Body of pancreas (tissue), 4 donors: ENCODE measurements around the gene SMIM24. TPM values are rescaled to one million over a fixed set of nuclear protein-coding genes. Genes with fewer than 3 reads are reported as not detected.

Source experiments
- ATAC-seq: fragments of 150-250 bp; one replicate; pipeline ENCODE4 v1.9.1; 2016
- DNase-seq, 4 donors: peaks; one replicate each; pipeline ENCODE4 v3.0.0-alpha.2; 2019
- H3K27ac ChIP-seq, 4 donors: fragments of 200-600 bp; sonication (generic); 1 replicate in 3 of 4; 2 replicates in 1 of 4; pipeline versions ENCODE4 v1.5.1 to v1.6.1; 2016 to 2019; ENCODE audit warnings: mild to moderate bottlenecking in 1 of 4, mixed read lengths in 1 of 4, moderate library complexity in 1 of 4
- H3K27me3 ChIP-seq, 2 donors: fragments of 200-600 bp; sonication (generic); one replicate each; pipeline ENCODE4 v1.6.0; 2016; ENCODE audit warnings: mild to moderate bottlenecking in 1 of 2
- H3K36me3 ChIP-seq, 2 donors: fragments of 200-600 bp; sonication (generic); replicated peaks in 1 of 2; 2 replicates each; pipeline ENCODE4 v1.5.1; 2016; ENCODE audit warnings: low read depth in 2 of 2; ENCODE audit not compliant: insufficient read depth in 1 of 2
- H3K4me1 ChIP-seq: fragments of 200-600 bp; sonication (generic); one replicate; pipeline ENCODE4 v1.6.0; 2016
- H3K4me3 ChIP-seq, 2 donors: fragments of 200-600 bp; sonication (generic); 1 replicate in 1 of 2; 2 replicates in 1 of 2; pipeline ENCODE4 v1.5.1; 2016 to 2019
- H3K9me3 ChIP-seq, 3 donors: fragments of 200-600 bp; sonication (generic); 1 replicate in 2 of 3; 2 replicates in 1 of 3; pipeline ENCODE4 v1.5.1; 2016
- POLR2A ChIP-seq, 3 donors: fragments of 450-650 bp; IDR thresholded peaks; one replicate each; pipeline ENCODE4 v1.6.1; 2016; ENCODE audit warnings: antibody characterized with exemption in 3 of 3, mild to moderate bottlenecking in 2 of 3
- WGBS, 2 donors: methylation state at CpG; one replicate each; pipeline ENCODE4 v1.1.5; 2017; 5-methylcytosine and 5-hydroxymethylcytosine counted together
- intact Hi-C: fragments of 100-400 bp; cut with DNase I; formaldehyde crosslinking; loops from one replicate; pipeline ENCODE4 v1.15.1; 2023
- total RNA-seq, 2 donors: library from RNA; depleted of rRNA; stranded (reverse); fragments of >200 nt; gene quantifications; one replicate each; pipeline ENCODE4 v1.1.0, GENCODE V29; 2016
- TF ChIP-seq, protein P1 (sequence below), 7 experiments: fragments of 450-650 bp in 4 of 7; fragments of 200-600 bp in 3 of 7; sonication (generic) in 3 of 7; IDR thresholded peaks; one replicate each; pipeline ENCODE4 v1.5.1; 2016 to 2019; ENCODE audit warnings: antibody characterized with exemption in 7 of 7

SMIM24 gene
- total RNA-seq, 2 donors from 2014 or later = 7.6 to 11.4 TPM

- no peaks in the 10 kb centered on the region for H3K27me3 ChIP-seq
- H3K27ac ChIP-seq = peak overlapping the region; percentile 66 to 79 (median 72)
- peaks cover 8 to 21% of the 10 kb centered on the region in 2 donors for H3K36me3 ChIP-seq
- H3K4me1 ChIP-seq = peaks cover 31% of the 10 kb centered on the region
- no peak overlapping the region for H3K4me3 ChIP-seq
- intact Hi-C loops = no loop called here
- ATAC-seq (peak; percentile 89), DNase-seq (peak; percentile 83 to 90 (median 90))
- WGBS, 2 donors = 56 to 63% methylated on average over 19 to 23 of the region's 26 CpGs
- H3K9me3 ChIP-seq = no peaks in the 10 kb centered on the region
- no peak for TF ChIP-seq POLR2A (IDR thresholded peaks at IDR 0.05)
- TF ChIP-seq, protein P1, sequence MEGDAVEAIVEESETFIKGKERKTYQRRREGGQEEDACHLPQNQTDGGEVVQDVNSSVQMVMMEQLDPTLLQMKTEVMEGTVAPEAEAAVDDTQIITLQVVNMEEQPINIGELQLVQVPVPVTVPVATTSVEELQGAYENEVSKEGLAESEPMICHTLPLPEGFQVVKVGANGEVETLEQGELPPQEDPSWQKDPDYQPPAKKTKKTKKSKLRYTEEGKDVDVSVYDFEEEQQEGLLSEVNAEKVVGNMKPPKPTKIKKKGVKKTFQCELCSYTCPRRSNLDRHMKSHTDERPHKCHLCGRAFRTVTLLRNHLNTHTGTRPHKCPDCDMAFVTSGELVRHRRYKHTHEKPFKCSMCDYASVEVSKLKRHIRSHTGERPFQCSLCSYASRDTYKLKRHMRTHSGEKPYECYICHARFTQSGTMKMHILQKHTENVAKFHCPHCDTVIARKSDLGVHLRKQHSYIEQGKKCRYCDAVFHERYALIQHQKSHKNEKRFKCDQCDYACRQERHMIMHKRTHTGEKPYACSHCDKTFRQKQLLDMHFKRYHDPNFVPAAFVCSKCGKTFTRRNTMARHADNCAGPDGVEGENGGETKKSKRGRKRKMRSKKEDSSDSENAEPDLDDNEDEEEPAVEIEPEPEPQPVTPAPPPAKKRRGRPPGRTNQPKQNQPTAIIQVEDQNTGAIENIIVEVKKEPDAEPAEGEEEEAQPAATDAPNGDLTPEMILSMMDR (IDR thresholded peaks at IDR 0.05) = no peak
Observed at GRCh38 chr19:3459089-3459881, 21.0 kb downstream of the SMIM24 start.

DNA sequence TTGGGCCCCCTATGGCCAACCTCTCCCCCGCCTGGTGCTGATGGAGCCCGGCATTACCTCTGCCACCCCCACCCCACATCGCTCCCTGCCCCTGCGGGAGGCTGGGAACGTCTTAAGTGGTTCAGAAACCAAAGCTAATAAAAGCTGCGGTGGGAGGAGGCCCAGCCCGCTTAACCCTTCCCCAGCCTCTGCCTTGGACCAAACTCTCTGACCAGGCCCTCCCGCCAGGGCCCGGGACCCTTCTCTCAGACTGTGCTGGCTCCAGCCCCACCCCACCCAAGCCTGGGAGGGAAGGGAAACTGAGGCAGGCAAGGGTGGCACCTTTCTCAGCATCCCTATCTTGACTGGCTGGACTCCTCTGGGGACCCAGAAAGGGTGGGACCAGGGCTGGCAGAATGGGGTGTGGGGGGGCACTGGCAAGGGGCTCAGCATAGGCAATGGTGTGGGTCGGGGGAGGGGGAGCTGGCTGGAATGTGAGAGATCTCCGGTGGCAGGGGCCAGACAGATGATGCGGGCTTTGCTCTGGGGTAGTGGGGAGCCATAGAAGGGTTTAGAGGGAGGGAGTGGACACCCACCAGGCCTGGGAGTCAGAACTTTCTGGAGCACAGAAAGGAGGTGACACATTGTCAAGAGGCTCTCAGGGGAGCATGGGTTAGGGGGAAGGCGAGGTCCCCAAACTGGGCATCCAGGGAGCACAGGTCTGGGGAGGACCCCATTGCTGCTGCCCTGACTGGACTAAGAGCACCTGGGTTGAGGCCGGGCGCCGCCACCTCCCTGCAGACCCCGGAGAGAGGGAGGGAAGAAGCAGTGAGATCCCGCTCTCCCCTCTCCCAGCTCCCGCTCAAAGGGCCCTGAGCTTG lies 21.9 kb downstream of the SMIM24 start:
- intact Hi-C loops = no loop called here
- Histone ChIP-seq H3K36me3 (peaks cover 8 to 22% of the 10 kb centered on the region in 2 donors), H3K9me3 (no peaks in the 10 kb centered on the region), H3K27ac (peak overlapping the region; percentile 66 to 79 (median 72)), H3K27me3 (no peaks in the 10 kb centered on the region), H3K4me1 (peaks cover 31% of the 10 kb centered on the region), H3K4me3 (no peak overlapping the region)
- TF ChIP-seq, protein P1 (IDR thresholded peaks at IDR 0.05) = no peak
- TF ChIP-seq POLR2A (IDR thresholded peaks at IDR 0.05) = peak in 1 of 3 donors; percentile 3
- WGBS, 2 donors = 71 to 76% methylated on average over 9 to 19 of the region's 19 CpGs
- ATAC-seq (no peak), DNase-seq (no peak)

- Histone ChIP-seq H3K27ac (peak overlapping the region in 3 of 4 donors; percentile 71 to 79 (median 74)), H3K27me3 (no peaks in the 10 kb centered on the region), H3K4me1 (peaks cover 31% of the 10 kb centered on the region), H3K9me3 (no peaks in the 10 kb centered on the region), H3K36me3 (peaks cover 13 to 27% of the 10 kb centered on the region in 2 donors), H3K4me3 (no peak overlapping the region)
- intact Hi-C loops = no loop called here
- 75 to 91% methylated on average over 7 to 21 of the region's 22 CpGs for WGBS, 2 donors
- no peak for TF ChIP-seq POLR2A (IDR thresholded peaks at IDR 0.05)
- TF ChIP-seq, protein P1 (IDR thresholded peaks at IDR 0.05) = no peak
- ATAC-seq = no peak
- no peak for DNase-seq
Observed at GRCh38 chr19:3457528-3458228, 22.6 kb downstream of the SMIM24 start.

GRCh38 chr19:3456925-3457527 lies 23.3 kb downstream of the SMIM24 start:
- WGBS, 2 donors = 80 to 82% methylated on average over 13 to 17 of the region's 18 CpGs
- H3K4me3 ChIP-seq = no peak overlapping the region
- H3K9me3 ChIP-seq = no peaks in the 10 kb centered on the region
- H3K27me3 ChIP-seq = no peaks in the 10 kb centered on the region
- intact Hi-C loops = no loop called here
- peaks cover 31% of the 10 kb centered on the region for H3K4me1 ChIP-seq
- peak overlapping the region in 3 of 4 donors; percentile 71 to 79 (median 74) for H3K27ac ChIP-seq
- H3K36me3 ChIP-seq = peaks cover 18 to 29% of the 10 kb centered on the region in 2 donors
- ATAC-seq = no peak
- TF ChIP-seq, protein P1 (IDR thresholded peaks at IDR 0.05) = no peak
- no peak for TF ChIP-seq POLR2A (IDR thresholded peaks at IDR 0.05)
- no peak for DNase-seq
